HFF-Myc (cell line): ENCODE data around the gene CLK4.

ENCODE experiments used
- DNase-seq: peaks from one replicate; pipeline ENCODE4 v3.0.0-alpha.2; 2011; ENCODE audit warnings: low read depth; ENCODE audit errors: extremely low read depth
- H3K4me3 ChIP-seq: replicated peaks from 2 replicates; pipeline ENCODE4 v1.5.1; 2011; ENCODE audit warnings: low read depth, mild to moderate bottlenecking, control low read depth, low read length
- CTCF ChIP-seq: IDR thresholded peaks from 2 replicates; pipeline ENCODE4 v1.5.1; 2012; ENCODE audit warnings: mild to moderate bottlenecking, low read depth, low read length, control low read depth; ENCODE audit errors: missing control alignments

Gene CLK4

DNA sequence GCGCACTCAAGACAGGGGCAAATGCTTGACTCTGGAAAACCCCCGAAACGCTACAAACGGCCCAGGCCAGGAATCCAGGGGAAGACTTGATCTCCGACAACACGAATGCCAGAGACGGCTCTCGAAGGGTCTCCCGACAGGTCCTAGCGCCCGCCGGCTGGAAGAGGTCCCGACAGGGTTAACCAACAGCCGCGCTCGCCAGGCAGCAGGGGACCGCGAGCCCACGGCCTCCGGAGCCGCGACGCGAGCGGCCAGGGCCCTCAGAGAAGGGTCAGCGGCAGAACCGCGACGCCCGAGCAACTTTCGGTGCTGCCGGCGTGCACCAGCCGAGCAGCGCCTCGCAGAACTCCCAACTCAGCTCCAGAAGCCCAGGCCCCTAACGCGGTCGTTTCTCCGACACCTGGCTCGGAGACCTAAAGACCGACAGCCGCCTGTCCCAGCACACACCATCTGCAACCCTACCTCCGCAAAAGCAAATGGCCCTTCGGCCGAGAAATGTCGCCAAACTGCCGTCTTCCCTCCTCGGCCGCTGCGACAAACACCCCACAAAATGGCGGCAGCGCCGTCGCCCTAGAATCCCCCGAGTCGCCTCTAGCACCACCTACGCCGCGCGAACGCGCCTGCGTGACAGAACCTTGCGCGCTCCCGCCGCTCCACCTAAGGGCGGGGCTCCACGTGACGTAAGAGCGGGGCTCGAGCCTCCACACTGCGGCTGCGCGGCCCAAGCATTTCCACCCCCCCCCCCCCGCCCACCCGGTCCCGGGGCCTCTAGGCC, at the start of gene CLK4:
Gene CLK4, minus strand, starts transcription at position 567 of the 775 bp plus-strand sequence. CDS start 3,634 bp downstream, outside the sequence.
- H3K4me3 ChIP-seq, result peak within 1 kb of the TSS; percentile 80
- TF ChIP-seq CTCF, result no peak
- peak; percentile 70 for DNase-seq

- DNase-seq, result no peak
- no peak for TF ChIP-seq CTCF
- H3K4me3 ChIP-seq, result no peak overlapping the region
Observed at GRCh38 chr5:178675922-178676321, 49.1 kb upstream of the CLK4 start.

GRCh38 chr5:178674334-178674733, 47.5 kb upstream of the CLK4 start:
- TF ChIP-seq CTCF, result no peak
- no peak overlapping the region for H3K4me3 ChIP-seq
- no peak for DNase-seq

- TF ChIP-seq CTCF, result no peak
- H3K4me3 ChIP-seq, result no peak overlapping the region
- no peak for DNase-seq
Observed at GRCh38 chr5:178673801-178674295, 47.0 kb upstream of the CLK4 start.

GRCh38 chr5:178672630-178673029, 45.8 kb upstream of the CLK4 start:
- DNase-seq, result no peak
- no peak for TF ChIP-seq CTCF
- no peak overlapping the region for H3K4me3 ChIP-seq

DNA sequence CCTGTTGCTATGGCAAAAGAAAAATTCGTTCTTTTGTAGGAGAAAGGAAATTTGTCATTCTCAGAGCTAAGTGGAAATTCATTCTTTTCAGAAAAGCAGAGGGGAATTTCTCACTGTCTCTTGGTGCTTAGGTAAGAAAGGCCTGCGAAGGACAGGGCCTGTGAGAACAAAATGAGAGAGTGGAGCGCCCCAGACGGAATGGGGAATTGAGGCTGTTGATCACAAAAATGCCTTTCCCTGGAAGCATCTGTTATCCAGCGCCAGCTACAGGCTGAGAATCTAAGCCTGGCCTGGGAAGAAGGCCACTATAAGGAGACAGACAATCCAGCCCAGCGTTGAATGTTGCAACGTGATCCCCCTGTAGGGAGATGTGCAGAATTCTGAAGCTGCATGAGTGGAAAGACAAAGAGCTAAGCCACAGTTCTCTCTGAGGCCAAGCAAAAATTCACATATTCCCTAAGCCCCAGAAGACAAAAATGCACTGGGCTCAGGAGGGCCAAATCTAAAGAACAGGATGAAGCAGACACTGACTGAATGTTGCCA, 44.8 kb upstream of the CLK4 start:
- no peak for DNase-seq
- no peak for TF ChIP-seq CTCF
- no peak overlapping the region for H3K4me3 ChIP-seq
